HEK293T (cell line): ENCODE measurements around the gene CLDN15.

ENCODE experiments used
- ELF4 ChIP-seq: fragments of 450-650 bp; IDR thresholded peaks from 2 replicates; pipeline ENCODE4 v1.6.1; 2017; ENCODE audit warnings: antibody characterized with exemption
- FOXK2 ChIP-seq: fragments of 450-650 bp; IDR thresholded peaks from 2 replicates; pipeline ENCODE4 v1.6.1; 2016; ENCODE audit warnings: mild to moderate bottlenecking
- FOXM1 ChIP-seq: fragments of 450-650 bp; IDR thresholded peaks from 2 replicates; pipeline ENCODE4 v1.6.1; 2017; ENCODE audit warnings: mild to moderate bottlenecking, borderline replicate concordance
- LEF1 ChIP-seq: fragments of 450-650 bp; IDR thresholded peaks from 2 replicates; pipeline ENCODE4 v1.6.1; 2017; ENCODE audit warnings: mild to moderate bottlenecking, borderline replicate concordance
- SP1 ChIP-seq: fragments of 450-650 bp; IDR thresholded peaks from 2 replicates; pipeline ENCODE4 v1.6.1; 2017
- SUZ12 ChIP-seq: fragments of 450-650 bp; IDR thresholded peaks from 2 replicates; pipeline ENCODE4 v1.6.1; 2016; ENCODE audit warnings: mild to moderate bottlenecking
- ZNF384 ChIP-seq: fragments of 450-650 bp; IDR thresholded peaks from 2 replicates; pipeline ENCODE4 v1.6.1; 2016

DNA sequence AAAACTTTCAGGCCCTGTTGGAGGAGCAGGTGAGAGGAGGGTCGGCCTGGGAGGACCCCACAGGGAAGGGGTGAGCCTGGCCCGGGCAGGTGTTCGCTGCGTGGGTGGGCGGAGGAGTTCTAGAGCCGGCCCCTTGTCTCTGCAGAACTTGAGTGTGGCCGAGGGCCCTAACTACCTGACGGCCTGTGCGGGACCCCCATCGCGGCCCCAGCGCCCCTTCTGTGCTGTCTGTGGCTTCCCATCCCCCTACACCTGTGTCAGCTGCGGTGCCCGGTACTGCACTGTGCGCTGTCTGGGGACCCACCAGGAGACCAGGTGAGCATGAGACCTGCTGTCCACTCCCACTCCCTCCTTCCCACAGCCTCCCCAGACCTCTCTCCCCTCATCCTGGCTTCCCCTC lies 14.1 kb downstream of the CLDN15 start:
- TF ChIP-seq LEF1 (no peak), FOXK2 (no peak), FOXM1 (no peak), SUZ12 (no peak), ZNF384 (no peak), SP1 (no peak), ELF4 (no peak)
